Fibroblast of peridontal ligament (primary cell): Measurements from ENCODE around the gene FHOD1.

ENCODE experiments used
- DNase-seq: peaks from one replicate; pipeline ENCODE4 v3.0.0-alpha.2; 2010; ENCODE audit errors: extremely low read depth

FHOD1 gene

DNA sequence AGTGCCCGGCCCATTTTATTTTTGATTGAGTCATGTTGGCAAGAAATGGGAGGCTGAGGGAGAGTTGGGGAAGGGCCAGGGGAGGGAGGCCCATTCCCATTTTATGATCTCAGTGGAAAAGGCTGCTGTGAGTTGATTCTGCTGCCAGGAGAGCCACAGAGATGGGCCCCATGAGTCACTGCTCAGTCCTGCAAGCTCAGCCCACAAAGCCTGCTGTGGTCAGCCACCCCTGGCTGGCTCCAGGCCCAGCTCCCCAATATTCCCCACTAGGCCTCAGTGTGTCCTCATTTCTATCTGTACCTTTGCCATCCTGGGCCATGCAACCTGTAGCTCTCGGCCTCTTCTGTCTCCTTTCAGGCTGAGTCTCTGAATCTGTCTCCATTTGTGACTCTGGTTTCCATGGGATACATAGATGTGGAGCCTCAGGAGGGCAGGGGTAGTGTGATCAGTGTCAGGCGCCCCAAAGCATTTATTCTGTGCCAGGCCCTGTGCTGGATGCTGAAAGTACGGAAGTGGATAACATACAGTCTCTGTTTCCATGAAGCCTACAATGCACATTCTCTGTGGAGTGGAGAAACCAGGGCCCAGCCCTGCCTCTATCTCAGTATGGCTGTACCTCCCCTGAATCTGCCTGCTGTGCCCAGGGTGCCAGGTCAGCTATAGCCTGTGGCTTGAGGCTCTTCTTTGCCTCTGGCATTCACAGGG, 30.2 kb upstream of the FHOD1 start:
- DNase-seq = peak; percentile 99

DNA sequence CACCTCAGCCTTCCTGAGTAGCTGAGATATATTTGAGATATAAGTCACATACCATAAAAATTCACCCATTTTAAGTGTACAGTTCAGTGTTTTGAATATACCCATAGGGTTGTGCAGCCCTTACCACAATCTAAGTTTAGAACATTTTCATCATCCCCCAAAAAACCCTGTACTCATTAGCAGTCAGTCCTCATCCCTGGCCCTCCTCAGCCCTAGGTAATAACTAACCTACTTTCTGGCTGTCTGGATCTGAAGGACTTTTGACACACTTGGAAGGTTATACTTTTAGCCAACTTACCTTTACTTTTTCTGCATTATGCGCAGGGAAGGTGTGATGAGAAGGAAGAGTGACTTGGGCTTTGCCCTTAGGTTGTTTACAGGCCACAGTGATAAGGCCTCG, 28.0 kb upstream of the FHOD1 start:
- DNase-seq = no peak

DNA sequence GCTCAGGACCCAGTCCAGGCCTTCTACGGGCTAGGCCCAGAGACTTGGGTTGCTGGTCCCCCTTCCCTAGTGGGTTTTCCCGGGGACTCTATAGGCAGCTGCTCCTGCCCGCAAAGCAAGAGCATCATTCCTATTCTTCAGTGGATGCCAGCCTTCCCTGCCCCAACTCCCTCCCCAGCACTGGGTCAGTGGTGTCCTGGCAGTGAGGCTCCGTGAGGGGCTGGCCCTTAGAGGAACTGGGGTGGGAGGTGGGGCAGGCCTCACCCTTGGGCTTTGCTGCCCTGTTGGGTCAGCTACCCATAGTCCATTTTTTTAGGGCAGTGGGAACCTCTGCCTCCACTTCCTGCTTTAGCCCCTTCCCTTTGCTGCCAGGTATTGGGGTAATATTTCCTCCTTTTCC, 24.2 kb upstream of the FHOD1 start:
- DNase-seq = no peak

DNA sequence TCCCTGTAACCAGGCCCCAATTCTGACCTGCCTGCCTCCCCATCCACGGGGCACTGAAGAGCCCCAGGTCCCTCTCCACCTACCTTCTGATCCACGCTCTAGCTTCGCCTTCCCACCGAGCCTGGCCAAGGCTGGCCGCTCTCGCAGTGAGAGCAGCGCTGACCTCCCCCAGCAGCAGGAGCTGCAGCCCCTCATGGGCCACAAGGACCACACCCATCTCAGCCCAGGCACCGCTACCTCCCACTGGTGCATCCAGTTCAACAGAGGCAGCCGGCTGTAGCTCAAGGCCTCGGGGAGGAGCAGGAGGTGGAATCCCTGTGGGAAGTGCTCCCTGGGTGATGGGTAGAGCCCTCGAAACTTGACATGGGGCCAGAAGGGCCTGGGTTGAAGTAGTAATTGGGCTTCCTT, 23.7 kb upstream of the FHOD1 start:
- DNase-seq = no peak

DNA sequence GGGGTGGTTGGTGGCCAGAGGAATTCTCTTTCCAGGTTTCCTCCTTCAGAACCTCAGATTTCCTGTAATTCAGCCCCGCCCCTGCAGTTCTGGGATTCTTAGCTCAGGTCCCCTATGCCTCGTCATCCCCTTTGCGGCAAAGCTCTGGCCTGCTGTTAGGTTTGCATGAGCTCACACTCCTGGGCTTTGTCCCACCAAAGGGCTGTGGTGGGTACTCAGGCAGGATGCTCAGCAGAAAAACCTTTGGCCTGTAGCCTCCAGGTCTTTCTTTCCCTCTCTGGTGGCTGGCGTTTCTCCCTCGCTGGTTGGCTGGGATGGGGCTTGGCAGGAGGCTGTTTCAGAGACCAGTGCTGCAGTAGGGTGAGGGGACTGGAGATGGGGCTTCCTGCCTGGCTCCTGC, 22.5 kb upstream of the FHOD1 start:
- DNase-seq = no peak

DNA sequence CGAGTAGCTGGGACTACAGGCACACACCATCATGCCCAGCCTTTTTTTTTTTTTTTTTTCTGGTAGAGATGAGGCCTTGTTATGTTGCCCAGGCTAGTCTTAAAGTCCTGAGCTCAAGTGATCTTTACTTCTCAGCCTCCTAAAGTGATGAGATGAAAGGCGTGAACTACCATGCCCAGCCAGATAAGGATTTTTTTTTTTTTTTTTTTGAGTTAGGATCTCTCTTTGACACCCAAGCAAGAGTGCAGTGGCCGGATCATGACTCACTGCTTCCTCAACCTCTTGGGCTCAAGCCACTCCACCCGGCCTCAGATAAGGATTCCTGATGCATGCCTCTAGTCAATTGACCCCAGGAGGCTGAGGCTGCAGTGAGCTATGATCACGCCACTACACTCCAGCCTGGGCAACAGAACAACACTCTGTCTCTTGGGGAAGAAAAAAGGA, 20.9 kb upstream of the FHOD1 start:
- peak; percentile 97 for DNase-seq

DNA sequence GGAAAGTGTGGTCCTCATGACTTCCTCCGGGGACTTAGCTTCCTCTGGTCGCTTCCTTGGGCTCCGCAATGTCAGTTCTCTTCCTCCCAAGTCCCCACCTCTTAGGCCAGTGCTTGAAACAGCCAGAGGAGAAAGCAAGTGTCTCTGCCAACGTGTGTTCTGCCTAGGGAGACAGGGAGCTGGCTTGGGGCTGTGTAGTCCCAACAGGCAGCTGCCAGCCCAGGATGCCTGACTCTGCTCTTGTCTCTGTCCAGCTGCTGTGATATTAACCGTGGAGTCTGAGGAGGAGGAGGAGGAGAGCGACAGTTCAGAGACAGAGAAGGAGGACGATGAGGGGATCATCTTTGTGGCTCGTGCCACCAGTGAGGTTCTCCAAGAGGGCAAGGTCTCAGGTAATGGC, 18.6 kb upstream of the FHOD1 start:
- DNase-seq = no peak

DNA sequence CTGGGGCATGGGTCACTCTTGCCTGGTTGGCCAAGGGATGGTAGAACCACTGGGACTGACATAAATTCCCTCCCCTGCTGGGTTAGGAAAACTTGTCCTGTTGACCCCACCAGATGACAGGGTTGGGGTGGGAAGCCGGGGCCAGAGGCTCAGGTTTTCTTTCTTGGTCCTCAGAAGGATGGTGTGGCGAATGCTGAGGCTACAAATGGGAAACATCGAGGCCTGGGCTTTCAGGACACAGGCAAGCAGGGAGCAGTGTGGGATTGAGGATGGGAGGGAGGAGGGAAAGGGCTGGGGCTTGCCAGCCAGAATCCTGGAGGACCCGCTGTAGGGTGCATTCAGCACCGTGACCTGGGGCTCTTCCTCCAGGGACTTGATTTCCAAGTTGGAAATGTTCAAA, 17.6 kb upstream of the FHOD1 start:
- no peak for DNase-seq

DNA sequence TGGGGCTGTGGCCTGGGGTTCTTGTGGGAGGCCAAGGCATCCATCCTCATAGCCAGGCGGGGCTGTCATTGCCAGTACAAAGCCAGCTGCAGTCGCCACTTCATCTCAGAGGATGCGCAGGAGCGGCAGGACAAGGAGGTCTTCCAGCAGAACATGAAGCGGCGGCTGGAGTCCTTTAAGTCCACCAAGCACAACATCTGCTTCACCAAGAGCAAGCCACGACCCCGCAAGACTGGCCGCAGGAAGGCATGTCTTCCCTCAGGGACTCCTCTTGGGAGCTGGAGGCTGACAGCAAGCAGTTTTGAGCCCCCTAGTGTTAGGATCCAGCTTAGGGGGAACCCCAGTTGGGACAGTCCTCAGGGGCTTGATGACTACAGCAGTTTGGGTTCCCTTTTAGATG, 17.0 kb upstream of the FHOD1 start:
- no peak for DNase-seq

DNA sequence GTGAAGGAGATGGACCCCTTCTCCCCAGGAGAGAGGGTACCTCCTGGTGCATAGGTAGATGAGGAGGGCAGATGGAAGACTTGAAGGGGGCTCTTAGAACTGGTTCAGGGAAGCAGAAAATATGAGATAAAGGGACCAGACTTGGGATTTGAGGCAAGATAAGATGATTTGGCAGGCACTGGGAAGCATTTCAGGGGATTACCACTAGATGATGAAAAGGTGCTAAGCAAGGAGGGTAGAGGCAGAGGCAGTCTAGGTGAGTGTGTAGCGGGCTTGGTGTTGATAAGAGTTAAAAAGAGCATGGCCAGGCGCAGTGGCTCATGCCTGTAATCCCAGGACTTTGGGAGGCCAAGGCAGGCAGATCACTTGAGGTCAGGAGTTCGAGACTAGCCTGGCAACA, 15.9 kb upstream of the FHOD1 start:
- no peak for DNase-seq

DNA sequence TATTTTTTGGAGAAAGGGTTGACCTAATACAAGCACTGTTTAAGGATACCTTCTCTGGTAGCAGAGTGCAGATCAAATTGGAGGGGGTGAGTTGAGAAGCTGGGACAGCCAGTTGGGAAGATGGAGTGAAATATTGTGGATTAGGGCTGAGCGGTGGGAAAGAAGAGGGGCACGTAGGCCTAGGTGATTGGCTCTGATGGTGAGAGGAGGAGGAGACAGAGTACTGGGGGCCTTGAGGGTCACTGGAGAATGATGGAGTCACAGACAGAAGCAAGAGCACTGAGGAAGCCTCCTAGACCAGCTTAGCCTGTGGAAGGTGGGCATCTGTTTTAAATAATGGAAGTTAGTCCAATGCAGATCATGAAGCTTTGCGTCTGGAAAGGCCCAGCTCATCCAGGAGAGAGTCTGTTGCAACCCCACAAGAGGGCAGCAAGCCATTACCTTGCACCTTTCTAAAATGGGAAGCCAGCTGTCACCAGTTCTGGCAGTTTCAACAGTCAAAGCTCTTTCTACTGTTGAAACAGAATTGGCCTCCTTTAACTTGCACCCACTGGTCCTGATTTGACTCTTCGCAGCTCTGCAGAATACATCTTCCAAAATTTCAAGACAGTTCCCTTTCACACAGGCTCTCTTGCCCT, 13.3 kb upstream of the FHOD1 start:
- DNase-seq = peak; percentile 70

DNA sequence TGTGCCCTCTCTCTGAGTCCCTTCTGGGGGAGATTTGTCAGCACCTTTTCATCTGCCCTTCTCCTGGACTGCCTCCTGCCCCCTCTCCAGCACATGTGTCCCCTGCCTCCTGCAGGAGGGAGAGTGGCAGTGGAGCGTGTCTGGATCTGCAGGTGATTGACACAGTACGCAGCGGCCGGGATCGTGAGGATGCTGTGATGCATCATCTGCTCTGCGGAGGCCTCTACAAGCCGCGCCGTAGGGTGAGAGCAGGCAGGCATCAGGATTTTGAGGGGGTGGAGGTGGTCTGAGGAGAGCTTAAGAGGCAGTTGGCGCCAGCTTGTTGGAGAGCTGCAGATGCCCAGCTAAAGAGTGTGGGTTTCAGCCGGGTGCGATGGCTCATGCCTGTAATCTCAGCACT, 12.4 kb upstream of the FHOD1 start:
- DNase-seq = no peak

DNA sequence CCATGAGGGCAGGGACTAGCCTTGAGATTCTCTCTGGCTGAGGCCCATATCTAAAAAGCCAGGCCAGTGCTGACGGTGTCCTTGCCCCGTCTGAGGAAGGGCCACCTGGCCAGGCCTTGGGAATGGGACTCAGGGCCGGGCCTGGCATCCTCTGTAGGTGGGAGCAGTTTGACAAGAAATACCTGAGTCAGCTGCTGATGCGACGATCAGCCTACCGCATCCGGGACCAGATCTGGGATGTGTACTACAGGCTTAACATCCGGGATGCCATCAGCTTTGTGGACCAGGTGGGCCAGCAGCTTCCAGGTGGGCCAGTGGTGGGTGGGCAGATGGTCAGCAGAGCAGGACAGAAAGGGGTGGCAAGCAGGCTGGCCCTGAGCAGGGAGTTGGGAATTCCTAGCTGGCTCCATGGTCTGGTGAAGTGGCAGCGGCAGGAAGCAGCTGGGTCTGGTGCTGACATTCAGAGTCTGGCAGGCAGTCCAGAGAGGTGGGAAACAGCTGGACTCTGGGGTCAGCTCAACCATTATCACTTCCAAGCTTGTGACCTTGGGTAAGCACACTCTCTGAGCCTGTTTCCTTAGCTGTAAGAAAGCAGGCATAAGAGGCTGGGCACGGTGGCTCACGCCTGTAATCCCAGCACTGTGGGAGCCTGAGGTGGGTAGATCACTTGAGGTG, 11.0 kb upstream of the FHOD1 start:
- no peak for DNase-seq

DNA sequence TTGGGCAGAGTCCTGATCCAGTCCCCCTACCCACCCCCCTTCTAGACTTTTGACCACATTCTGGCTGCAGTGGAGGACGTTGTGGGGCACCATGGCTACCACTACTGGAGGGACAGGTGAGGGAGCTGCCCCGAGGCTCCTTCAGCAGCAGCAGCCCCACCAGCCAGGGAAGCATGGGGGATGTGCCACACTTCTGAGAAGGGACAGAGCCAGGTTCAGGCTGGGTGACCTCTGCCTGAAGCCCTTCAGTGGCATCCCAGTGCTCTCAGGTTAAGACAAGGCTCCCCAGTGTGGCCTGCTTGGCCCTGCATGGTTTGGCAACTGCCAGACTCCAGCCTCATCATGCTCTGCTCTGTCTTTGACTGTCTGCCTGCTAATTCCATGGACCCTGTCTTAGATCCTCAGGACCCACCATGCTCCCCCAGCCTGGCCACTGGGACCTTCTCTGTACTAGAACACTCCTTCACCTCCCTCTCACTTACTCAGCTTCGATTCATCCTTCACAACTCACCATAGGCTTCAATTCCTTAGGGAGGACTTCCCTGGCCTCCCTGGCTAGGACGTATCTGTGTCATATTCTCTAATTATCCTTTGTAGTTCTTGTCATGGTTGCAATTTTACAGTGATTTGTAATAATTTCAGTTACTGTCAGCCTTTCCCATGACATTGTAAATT, 10.3 kb upstream of the FHOD1 start:
- DNase-seq = no peak

DNA sequence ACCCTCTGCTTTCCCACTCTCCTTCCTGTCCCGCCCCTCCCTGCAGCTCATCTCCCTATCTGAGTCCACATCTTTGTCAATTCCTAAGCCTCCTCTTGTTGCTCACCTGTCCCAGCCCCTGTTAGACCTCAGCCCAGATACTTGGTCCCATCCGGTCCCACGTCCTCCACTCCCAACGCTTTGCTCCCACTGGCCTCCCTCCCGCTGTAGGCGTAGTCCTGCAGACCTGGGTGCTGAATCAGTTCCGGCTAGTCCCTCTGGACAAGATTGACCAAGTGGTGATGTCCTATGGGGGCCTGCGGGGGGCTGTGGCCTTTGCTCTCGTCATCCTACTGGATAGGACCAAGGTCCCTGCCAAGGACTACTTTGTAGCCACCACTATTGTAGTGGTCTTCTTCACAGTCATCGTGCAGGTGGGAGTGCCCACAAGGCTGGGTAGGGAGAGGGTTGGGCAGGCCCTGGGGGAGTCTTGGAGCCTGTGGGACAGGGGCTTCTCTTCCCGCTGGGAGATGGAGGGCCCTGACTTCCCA, 9.5 kb upstream of the FHOD1 start:
- no peak for DNase-seq

DNA sequence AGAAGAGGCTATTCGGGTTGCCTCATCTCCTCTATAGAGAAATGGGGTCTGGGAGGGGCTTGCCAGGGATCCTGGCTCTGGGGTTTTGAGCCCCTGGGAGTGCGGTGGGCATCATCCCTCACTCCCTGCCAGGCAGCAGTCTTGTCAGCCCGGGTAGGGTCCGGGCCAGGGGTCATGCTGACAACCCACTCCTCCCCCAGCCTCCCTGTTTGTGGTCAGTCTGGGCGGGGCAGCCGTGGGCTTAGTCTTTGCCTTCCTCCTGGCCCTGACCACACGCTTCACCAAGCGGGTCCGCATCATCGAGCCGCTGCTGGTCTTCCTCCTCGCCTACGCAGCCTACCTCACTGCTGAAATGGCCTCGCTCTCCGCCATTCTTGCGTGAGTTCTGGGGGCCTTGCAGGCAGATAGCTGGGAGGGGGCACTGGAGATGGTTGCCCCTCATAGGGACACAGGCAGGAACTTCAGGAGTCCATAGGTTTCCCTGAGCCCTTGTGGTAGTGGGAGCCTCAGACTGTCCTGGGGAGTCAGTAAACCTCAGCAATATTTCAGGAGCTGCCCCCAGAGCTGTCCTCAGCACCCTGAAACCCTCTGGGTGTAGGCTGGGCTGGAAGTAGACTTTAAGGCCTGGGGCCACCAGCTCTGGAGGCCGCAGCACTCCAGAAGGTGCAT, 8.4 kb upstream of the FHOD1 start:
- no peak for DNase-seq

DNA sequence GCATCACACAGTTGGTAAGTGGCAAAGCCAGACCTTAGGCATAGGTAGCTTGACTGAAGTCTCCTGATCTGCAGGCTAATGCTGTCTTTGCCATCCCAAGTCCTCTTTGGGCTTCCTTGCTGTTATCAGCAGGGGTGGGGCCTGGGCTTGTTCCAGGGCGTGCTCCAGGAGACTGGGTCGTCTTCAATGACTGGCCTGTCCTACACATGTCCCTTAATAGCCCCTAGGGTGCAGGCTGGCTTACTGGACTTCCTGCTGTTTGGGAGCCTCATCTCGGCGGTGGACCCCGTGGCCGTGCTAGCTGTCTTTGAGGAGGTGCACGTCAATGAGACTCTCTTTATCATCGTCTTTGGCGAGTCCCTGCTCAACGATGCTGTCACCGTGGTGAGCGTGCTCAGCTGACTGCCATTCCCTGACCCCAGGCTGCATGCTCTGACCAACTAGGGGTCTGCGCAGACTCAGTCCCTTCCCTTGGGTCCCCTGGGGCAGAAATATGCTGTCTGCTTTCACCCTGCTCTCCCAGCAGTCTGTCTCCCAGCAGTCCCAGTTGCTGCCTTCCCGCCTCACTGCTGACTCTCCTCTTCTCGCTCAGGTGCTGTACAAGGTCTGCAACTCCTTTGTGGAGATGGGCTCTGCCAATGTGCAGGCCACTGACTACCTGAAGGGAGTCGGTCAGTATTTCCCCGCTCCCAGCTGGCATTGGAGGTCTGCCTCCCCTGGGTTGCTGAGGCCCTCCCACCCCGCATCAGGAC, 7.7 kb upstream of the FHOD1 start:
- no peak for DNase-seq

DNA sequence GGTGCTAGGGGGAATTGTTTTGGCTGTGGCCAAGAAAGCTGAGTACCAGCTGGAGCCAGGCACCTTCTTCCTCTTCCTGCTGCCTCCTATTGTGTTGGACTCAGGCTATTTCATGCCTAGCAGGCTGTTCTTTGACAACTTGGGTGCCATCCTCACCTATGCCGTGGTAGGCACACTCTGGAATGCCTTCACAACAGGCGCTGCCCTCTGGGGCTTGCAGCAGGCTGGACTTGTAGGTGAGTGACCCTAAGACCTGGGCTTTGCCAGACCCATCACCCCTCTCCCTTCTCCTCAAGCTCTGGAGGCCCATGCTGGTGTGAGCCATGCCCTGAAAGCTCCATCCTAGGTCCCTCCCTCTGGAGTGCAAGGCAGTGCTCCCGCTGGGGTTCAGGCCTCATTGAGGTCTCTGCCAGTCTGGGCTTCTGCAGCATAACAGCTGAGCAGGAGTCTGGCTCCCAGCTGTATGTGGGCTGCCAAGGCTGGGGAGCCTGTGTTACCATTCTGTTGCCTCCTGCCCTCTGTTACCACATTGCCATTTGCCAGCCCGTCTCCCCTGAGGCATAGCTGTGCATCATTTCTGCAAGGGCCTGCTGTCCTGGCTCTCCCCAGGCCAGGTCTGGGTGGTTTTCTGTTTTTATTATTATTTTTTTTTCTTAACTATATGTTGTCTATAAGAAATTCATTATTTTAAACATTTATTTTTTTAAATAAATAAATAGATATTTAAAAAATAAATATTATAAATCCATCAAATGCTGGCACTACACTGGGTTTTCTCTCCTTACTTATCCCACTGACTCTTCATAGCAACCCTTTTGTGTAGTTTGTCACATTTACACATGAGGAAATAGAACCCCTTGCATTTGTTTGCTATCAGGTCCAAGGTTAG, 5.6 kb upstream of the FHOD1 start:
- DNase-seq = no peak

DNA sequence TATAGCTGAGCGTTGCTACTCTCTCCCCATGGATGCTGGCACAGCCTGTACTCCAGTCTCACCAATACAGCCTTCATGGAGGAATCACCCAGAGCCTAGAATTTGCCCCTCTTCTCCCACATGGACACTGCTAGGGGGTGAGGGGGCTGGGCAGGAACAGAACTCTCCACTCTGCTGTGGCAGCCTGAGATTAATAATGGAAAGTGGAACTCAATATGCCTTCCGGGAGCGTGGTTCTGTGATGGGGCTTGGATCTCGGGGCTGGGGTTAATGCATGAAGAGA, 2.7 kb upstream of the FHOD1 start:
- no peak for DNase-seq
